WERI-Rb-1 (cell line): ENCODE data around the gene GAL3ST3.
A peak's percentile ranks its signal among the peaks of the same experiment; 100 is the strongest.

Source experiments
- DNase-seq: peaks from one replicate; pipeline ENCODE4 v3.0.0-alpha.2; 2020
- H3K27ac ChIP-seq: fragments of 250-450 bp; sonication (Bioruptor Pico); 2 replicates; pipeline ENCODE4 v1.5.1; 2020; ENCODE audit warnings: mild to moderate bottlenecking, moderate library complexity
- H3K27me3 ChIP-seq: fragments of 250-450 bp; sonication (Bioruptor Pico); 2 replicates; pipeline ENCODE4 v1.5.1; 2021; ENCODE audit warnings: mild to moderate bottlenecking, low read depth, moderate library complexity; ENCODE audit not compliant: insufficient read depth, severe bottlenecking
- H3K36me3 ChIP-seq: fragments of 250-450 bp; sonication (Bioruptor Pico); 2 replicates; pipeline ENCODE4 v1.5.1; 2020; ENCODE audit warnings: mild to moderate bottlenecking, moderate library complexity
- H3K4me3 ChIP-seq: 2 replicates; pipeline ENCODE4 v1.5.1; 2011; ENCODE audit warnings: low read depth, mild to moderate bottlenecking, control low read depth, low read length
- H3K9me3 ChIP-seq: fragments of 250-450 bp; sonication (Bioruptor Pico); 2 replicates; pipeline ENCODE4 v1.5.1; 2021; ENCODE audit warnings: mild to moderate bottlenecking, moderate library complexity; ENCODE audit not compliant: severe bottlenecking
- CTCF ChIP-seq: IDR thresholded peaks from 2 replicates; pipeline ENCODE4 v1.5.1; 2011; ENCODE audit warnings: low read depth, mild to moderate bottlenecking, control low read depth, inconsistent platforms, low read length

Gene GAL3ST3

DNA sequence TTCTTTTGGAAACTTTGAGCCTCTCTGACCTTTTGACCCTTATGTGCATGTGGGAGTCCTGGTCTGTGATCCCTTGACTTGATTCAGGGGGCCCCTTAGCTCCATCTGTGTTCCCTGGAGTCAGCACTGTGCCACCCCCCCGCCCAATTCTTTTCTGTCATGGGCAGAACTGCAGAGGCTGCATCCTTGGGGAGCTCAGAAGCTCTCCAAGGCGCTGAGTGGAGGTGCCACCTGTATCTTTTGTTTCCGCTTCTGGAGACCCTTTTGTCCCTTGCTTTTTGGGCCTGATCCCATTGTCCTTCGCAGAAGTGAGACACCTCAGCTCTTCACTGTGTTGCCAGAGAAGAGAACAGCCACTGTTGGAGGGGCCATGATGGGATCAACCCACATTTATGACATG, 18.7 kb upstream of the GAL3ST3 start:
- Histone ChIP-seq H3K27ac (peak overlapping the region; percentile 92), H3K36me3 (peaks cover 71% of the 10 kb centered on the region), H3K27me3 (no peaks in the 10 kb centered on the region), H3K9me3 (no peaks in the 10 kb centered on the region), H3K4me3 (no peak overlapping the region)
- no peak for DNase-seq
- TF ChIP-seq CTCF = no peak

DNA sequence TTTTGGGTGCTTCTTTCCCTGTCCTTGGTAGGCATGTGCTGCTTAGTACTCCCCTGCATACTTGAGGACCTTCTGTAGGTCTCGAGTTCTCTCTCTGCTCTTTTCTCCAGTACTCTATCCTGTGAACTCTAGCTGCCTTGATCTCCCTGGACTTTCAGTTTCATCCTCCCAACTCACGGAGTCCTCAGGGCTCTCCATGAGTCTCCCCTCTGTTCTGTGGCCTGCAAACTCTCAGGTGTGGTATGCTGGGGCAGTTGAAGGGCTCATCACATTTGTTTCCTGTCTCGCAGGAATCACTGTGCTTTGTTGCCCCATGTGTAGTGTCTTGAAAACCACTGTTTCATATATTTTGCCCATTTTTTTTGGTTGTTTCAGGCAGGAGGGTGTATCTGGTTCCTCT, 17.8 kb upstream of the GAL3ST3 start:
- Histone ChIP-seq H3K4me3 (no peak overlapping the region), H3K9me3 (no peaks in the 10 kb centered on the region), H3K36me3 (peaks cover 76% of the 10 kb centered on the region), H3K27ac (no peak overlapping the region), H3K27me3 (no peaks in the 10 kb centered on the region)
- no peak for DNase-seq
- TF ChIP-seq CTCF = no peak

GRCh38 chr11:66064571-66064970, 15.6 kb upstream of the GAL3ST3 start:
- Histone ChIP-seq H3K36me3 (peaks cover 98% of the 10 kb centered on the region), H3K9me3 (no peaks in the 10 kb centered on the region), H3K27me3 (no peaks in the 10 kb centered on the region), H3K4me3 (no peak overlapping the region), H3K27ac (no peak overlapping the region)
- DNase-seq = no peak
- TF ChIP-seq CTCF = no peak

DNA sequence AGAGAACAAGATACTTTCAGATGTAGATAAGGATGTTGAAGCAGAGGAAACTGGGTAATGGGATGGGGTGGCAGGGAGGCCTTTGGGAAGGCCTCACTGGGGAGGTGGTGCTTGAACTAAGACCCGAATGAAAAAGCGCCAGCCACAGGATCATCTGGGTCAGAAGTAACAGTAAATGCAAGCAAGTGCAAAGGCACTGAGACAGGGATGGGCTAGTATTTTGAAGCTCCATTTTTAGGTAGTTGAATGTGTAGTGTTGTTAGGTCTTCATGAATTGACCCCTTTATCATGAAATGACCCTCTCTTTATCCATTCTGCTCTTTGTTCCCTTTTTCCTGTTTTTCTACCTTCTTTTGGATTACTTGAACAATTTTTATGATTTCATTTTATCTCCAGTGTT, 14.9 kb upstream of the GAL3ST3 start:
- H3K27ac ChIP-seq = no peak overlapping the region

GRCh38 chr11:66062408-66062807, 13.4 kb upstream of the GAL3ST3 start:
- no peak for DNase-seq
- no peaks in the 10 kb centered on the region for H3K27me3 ChIP-seq
- no peaks in the 10 kb centered on the region for H3K9me3 ChIP-seq
- peaks cover 97% of the 10 kb centered on the region for H3K36me3 ChIP-seq
- TF ChIP-seq CTCF = no peak
- H3K27ac ChIP-seq = no peak overlapping the region
- no peak overlapping the region for H3K4me3 ChIP-seq

More for the DNA sequence above, 14.9 kb upstream of the GAL3ST3 start:
- Histone ChIP-seq H3K4me3 (no peak overlapping the region), H3K9me3 (no peaks in the 10 kb centered on the region), H3K27me3 (no peaks in the 10 kb centered on the region), H3K36me3 (peaks cover 98% of the 10 kb centered on the region)
- DNase-seq = no peak
- no peak for TF ChIP-seq CTCF

DNA sequence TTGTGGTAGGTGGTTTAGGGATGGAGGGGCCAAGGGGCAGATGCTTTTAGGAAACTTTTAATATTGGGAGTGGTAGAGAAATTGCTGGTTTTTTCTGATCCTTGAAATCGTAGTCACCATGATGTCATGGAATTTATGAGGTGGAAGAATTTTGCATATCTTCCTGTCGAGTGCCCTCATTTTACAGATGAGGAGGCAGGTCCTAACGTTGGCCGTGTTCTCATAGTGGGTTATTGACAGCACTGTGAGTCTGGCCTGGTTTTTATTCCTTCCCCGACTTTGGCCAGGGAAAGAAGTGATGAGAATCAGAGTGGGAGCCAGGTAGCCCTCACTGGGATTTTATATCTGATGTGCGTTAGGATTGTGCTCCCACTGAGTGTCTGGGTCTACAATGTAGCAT, 12.3 kb upstream of the GAL3ST3 start:
- H3K9me3 ChIP-seq = no peaks in the 10 kb centered on the region
- DNase-seq = no peak
- no peak overlapping the region for H3K27ac ChIP-seq
- H3K36me3 ChIP-seq = peaks cover 96% of the 10 kb centered on the region
- H3K4me3 ChIP-seq = no peak overlapping the region
- no peaks in the 10 kb centered on the region for H3K27me3 ChIP-seq
- TF ChIP-seq CTCF = no peak
